AG09319 (cell line): Measurements from ENCODE around the gene GPM6B.
"Not testable (repeated sequence)": the region's sequence is repeated elsewhere in the genome, so short reads cannot be mapped to it uniquely, and the experiment has no call there.

Experiments used
- DNase-seq: peaks from one replicate; pipeline ENCODE4 v3.0.0-alpha.2; 2010; ENCODE audit warnings: low read depth; ENCODE audit errors: extremely low read depth
- TF ChIP-seq, protein P1 (sequence below): IDR thresholded peaks from 2 replicates; pipeline ENCODE4 v1.5.1; 2011; ENCODE audit warnings: low read depth, mild to moderate bottlenecking, inconsistent platforms, low read length, moderate library complexity

Gene GPM6B

DNA sequence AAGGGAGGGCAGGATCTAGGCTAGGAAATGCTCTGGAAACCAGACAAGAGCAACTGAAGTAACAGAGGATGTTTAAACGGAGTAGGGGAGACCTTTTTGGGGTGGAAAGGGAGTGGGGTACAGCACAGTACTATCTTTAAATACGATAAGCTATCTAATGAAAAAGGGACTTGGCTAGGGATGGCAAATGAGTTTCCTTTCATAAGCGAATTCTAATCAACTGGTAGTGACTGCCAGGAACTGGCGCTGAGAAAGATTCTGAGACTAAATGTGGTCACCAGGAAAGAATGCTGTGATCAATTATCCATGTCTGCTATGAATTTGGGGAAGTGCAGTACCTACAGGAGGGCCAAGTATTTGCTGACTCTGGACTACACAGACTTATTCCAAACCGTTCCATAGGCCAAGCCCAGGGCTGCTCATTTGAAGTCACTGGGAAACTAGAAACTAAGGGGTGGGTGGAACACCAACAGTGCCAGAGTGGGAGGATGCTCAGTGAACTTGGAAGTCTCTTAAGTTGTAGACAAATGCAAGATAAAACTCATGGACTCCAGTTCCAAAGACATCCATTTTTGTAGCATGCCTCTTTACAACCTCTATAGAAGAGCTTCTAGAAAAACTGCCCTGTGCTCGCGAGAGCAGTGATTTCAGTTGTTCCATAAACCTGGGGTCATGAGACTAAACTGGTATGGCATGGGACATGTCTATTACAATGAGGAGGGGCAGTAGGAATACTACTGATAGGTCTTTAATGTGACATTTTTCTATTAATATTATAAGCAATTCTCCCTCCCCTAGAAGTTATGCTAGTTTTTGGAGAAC is 84.4 kb downstream of the GPM6B start:
- no peak for DNase-seq
- TF ChIP-seq, protein P1, sequence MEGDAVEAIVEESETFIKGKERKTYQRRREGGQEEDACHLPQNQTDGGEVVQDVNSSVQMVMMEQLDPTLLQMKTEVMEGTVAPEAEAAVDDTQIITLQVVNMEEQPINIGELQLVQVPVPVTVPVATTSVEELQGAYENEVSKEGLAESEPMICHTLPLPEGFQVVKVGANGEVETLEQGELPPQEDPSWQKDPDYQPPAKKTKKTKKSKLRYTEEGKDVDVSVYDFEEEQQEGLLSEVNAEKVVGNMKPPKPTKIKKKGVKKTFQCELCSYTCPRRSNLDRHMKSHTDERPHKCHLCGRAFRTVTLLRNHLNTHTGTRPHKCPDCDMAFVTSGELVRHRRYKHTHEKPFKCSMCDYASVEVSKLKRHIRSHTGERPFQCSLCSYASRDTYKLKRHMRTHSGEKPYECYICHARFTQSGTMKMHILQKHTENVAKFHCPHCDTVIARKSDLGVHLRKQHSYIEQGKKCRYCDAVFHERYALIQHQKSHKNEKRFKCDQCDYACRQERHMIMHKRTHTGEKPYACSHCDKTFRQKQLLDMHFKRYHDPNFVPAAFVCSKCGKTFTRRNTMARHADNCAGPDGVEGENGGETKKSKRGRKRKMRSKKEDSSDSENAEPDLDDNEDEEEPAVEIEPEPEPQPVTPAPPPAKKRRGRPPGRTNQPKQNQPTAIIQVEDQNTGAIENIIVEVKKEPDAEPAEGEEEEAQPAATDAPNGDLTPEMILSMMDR, result no peak

DNA sequence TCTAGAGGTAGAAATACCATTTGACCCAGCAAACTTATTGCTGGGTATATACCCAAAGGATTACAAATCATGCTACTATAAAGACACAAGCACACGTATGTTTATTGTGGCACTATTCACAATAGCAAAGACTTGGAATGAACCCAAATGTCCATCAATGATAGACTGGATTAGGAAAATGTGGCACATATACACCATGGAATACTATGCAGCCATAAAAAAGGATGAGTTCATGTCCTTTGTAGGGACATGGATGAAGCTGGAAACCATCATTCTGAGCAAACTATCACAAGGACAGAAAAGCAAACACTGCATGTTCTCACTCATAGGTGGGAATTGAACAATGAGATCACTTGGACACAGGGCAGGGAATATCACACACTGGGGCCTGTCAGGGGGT is 86.4 kb downstream of the GPM6B start:
- not testable (repeated sequence) for DNase-seq

DNA sequence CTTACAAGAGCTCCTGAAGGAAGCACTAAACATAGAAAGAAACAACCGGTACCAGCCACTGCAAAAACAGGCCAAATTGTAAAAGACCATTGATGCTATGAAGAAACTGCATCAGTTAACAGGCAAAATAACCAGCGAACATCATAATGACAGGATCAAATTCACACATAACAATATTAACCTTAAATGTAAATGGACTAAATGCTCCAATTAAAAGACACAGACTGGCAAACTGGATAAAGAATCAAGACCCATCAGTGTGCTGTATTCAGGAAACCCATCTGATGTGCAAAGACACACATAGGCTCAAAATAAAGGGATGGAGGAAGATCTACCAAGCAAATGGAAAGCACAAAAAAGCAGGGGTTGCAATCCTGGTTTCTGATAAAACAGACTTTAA is 90.3 kb downstream of the GPM6B start:
- DNase-seq, result not testable (repeated sequence)

DNA sequence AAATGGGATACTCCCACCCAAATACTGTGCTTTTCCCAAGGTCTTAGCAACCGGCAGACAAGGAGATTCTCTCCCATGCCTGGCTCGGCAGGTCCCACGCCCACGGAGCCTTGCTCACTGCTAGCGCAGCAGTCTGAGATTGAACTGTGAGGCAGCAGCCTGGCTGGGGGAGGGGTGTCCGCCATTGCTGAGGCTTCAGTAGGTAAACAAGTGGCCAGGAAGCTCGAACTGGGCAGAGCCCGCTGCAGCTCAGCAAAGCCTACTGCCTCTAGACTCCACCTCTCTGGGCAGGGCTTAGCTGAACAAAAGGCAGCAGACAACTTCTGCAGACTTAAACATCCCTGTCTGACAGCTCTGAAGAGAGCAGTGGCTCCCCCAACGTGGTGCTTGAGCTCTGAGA is 92.0 kb downstream of the GPM6B start:
- not testable (repeated sequence) for DNase-seq

DNA sequence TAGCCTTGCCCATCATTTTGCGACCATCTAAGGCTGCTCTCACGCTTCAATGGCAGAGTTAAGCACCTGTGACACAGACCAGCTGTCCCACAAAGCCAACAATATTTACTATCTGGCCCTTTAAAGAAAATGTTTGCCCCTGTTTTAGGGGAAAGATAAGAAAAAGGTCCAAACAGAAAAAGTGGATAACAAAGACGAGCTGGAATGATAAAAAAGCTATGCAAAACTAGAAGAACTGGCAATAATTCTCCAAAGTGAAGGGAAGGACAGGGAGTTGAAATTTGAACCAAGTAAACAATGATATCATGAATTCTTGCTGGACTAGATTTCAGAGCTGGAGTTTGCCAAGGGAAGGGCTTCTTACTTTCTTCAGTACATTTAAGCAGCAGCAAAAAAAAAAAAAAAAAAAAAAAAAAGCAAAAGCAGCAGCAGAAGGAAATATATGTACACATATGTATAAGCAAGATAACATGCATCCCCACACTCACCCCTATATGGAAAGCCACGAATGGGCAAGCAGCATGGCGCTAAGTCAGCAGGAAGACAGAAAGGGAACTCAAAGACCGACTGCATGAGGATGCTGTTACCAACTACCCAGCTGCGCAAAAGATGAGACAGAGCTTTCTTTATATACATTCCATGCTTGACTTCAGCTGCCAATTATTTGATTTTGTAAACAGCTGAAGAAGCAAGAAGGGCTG is 94.9 kb downstream of the GPM6B start:
- TF ChIP-seq, protein P1, result no peak
- DNase-seq, result peak; percentile 67

DNA sequence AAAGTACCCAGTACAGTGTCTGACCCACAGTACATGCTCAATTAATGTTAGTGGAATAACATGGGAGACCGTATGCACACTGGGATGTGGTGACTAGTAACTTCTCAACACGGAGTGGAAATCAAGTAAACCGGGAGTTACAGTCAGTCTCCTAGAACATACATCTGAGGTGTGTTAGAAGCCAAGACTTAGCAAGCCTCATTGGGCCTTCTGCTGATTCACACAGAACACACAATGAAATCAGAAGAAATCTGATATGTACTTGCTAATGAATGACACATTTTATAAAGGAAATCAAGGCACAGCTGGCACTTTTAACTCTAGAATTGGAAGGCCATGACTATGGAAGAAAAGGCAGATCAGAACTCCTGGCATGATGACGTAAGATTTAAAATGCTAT is 95.5 kb downstream of the GPM6B start:
- DNase-seq, result no peak
- TF ChIP-seq, protein P1, result no peak
